Inflammatory macrophage (primary cell): ENCODE results near the gene THAP3.

Experiments
- DNase-seq, 2 donors: peaks; one replicate each; pipeline ENCODE4 v3.0.0-alpha.2; 2020 to 2022
- total RNA-seq, 18 experiments: gene quantifications; one replicate each; lab custom pipeline; 2026; ENCODE audit warnings: mixed read lengths in 6 of 18, inconsistent platforms in 2 of 18; lab: John Stamatoyannopoulos, UW

THAP3 gene, protein sequence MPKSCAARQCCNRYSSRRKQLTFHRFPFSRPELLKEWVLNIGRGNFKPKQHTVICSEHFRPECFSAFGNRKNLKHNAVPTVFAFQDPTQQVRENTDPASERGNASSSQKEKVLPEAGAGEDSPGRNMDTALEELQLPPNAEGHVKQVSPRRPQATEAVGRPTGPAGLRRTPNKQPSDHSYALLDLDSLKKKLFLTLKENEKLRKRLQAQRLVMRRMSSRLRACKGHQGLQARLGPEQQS
- 1.6 to 33.4 (median 9.5) reads per million in 18 experiments for total RNA-seq

DNA sequence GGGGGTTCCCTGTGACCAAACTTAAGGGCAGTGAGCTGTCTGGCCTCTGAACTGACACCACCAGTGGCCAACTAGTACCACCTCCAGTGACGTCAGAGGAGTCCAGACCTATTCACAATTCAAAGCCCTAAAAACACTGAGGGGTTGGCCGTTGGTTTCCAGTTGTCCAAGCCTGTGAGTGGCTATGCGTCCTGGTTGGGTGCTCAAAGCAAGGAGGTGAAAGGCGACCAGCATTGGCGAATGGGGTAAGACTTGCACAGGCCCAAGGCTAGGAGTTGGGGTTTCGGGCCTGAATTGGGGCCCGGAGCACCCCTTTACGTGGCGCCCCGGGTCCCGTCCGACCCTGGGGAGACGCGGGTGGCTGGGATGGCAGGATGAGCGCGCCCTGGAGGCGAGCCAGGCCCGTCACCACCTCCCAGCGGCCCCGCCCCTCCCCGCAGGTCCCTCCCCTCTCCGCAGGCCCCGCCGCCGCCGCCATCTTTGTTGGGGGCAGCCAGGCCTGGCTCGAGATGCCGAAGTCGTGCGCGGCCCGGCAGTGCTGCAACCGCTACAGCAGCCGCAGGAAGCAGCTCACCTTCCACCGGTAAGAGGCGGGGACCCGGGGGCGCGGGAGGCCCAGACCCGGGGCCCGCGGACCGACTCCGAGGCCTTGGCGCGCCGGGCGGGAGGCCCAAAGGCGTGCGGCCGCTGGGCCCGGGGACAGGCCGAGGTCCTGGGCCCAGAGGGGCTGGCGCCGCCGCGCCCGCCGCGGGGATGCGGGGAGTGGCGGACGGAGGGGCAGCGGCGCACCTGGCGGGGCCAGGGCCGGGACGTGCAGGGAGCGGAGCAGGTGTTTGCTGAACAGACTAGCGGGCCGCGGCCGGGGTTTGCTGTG is at the start of gene THAP3:
Gene THAP3, plus strand, starts transcription at position 159 of the 874 bp plus-strand sequence. Its CDS starts 351 bp downstream, at position 510.
- peak; percentile 74 for DNase-seq

DNA sequence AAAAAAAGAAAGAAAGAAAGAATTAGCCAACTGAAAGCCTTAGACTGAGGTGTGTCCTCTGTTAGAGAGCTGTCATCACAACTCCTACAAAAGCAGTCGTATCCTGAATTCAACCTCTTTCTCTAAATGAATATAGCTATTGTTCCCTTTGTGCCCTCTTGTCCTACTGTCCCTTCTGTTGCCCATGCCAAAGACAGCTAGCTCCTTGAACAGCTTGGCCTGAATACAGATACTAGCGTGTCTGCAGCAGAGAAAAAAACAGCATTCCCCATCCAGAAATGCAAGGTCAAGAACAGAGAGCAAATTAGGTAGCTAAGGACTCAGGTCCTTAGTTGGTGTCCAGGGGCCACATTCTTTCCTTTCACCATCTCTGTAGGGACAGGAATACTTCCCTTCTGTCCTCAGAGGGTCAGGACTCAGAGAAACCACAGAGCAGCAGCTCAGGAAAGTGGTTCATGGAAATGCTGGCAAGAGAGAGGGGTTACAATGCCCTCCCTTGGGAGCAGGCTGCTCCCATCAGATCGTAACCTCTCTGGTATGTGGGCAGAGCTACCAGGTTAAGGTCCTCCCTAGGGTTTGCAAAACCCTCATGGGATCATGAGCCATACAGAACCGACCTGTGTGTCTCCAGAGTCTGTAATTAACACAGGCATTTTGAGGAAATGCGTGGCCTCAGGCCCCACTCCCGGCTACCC is 46.7 kb upstream of the THAP3 start:
- no peak for DNase-seq

DNA sequence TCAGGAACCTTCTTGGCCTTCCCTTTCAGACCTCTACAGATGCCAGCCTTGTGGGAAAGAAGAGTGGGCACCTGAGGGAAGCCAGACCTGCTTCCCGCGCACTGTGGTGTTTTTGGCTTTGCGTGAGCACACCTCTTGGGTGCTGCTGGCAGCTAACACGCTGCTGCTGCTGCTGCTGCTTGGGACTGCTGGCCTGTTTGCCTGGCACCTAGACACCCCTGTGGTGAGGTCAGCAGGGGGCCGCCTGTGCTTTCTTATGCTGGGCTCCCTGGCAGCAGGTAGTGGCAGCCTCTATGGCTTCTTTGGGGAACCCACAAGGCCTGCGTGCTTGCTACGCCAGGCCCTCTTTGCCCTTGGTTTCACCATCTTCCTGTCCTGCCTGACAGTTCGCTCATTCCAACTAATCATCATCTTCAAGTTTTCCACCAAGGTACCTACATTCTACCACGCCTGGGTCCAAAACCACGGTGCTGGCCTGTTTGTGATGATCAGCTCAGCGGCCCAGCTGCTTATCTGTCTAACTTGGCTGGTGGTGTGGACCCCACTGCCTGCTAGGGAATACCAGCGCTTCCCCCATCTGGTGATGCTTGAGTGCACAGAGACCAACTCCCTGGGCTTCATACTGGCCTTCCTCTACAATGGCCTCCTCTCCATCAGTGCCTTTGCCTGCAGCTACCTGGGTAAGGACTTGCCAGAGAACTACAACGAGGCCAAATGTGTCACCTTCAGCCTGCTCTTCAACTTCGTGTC is 45.9 kb upstream of the THAP3 start:
- DNase-seq, result no peak

DNA sequence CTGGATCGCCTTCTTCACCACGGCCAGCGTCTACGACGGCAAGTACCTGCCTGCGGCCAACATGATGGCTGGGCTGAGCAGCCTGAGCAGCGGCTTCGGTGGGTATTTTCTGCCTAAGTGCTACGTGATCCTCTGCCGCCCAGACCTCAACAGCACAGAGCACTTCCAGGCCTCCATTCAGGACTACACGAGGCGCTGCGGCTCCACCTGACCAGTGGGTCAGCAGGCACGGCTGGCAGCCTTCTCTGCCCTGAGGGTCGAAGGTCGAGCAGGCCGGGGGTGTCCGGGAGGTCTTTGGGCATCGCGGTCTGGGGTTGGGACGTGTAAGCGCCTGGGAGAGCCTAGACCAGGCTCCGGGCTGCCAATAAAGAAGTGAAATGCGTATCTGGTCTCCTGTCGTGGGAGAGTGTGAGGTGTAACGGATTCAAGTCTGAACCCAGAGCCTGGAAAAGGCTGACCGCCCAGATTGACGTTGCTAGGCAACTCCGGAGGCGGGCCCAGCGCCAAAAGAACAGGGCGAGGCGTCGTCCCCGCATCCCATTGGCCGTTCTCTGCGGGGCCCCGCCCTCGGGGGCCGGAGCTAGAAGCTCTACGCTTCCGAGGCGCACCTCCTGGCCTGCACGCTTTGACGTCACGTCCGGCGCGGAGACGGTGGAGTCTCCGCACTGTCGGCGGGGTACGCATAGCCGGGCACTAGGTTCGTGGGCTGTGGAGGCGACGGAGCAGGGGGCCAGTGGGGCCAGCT is 45.1 kb upstream of the THAP3 start, which contains the start of gene ZBTB48:
Gene ZBTB48, plus strand, starts transcription at position 621 of the 745 bp plus-strand sequence. CDS start 616 bp downstream, outside the sequence.
- peak; percentile 98 to 99 for DNase-seq

DNA sequence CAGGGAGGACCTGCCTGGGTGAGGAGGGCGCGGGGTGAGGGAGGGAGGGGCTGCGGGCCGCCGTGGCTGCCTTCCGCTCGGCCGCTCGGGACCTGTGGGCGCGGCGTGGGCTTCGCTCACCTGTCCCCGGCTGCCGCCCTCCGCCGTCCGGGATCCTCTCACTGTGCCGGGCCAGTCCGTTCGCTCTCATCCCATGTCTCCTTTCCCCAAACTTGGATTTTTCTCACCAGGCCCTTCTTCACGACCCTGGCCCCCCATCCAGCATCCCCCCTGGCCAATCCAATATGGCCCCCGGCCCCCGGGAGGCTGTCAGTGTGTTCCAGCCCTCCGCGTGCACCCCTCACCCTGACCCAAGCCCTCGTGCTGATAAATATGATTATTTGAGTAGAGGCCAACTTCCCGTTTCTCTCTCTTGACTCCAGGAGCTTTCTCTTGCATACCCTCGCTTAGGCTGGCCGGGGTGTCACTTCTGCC is 44.5 kb upstream of the THAP3 start:
- DNase-seq, result peak; percentile 57 to 63

DNA sequence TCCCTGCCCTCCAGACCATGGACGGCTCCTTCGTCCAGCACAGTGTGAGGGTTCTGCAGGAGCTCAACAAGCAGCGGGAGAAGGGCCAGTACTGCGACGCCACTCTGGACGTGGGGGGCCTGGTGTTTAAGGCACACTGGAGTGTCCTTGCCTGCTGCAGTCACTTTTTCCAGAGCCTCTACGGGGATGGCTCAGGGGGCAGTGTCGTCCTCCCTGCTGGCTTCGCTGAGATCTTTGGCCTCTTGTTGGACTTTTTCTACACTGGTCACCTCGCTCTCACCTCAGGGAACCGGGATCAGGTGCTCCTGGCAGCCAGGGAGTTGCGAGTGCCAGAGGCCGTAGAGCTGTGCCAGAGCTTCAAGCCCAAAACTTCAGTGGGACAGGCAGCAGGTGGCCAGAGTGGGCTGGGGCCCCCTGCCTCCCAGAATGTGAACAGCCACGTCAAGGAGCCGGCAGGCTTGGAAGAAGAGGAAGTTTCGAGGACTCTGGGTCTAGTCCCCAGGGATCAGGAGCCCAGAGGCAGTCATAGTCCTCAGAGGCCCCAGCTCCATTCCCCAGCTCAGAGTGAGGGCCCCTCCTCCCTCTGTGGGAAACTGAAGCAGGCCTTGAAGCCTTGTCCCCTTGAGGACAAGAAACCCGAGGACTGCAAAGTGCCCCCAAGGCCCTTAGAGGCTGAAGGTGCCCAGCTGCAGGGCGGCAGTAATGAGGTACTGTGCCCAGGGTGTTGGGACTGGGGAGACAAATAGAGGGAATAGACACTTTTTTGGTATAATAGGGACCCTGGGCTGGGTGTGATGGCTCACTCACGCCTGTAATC is 43.9 kb upstream of the THAP3 start:
- DNase-seq, result peak; percentile 26 to 63

DNA sequence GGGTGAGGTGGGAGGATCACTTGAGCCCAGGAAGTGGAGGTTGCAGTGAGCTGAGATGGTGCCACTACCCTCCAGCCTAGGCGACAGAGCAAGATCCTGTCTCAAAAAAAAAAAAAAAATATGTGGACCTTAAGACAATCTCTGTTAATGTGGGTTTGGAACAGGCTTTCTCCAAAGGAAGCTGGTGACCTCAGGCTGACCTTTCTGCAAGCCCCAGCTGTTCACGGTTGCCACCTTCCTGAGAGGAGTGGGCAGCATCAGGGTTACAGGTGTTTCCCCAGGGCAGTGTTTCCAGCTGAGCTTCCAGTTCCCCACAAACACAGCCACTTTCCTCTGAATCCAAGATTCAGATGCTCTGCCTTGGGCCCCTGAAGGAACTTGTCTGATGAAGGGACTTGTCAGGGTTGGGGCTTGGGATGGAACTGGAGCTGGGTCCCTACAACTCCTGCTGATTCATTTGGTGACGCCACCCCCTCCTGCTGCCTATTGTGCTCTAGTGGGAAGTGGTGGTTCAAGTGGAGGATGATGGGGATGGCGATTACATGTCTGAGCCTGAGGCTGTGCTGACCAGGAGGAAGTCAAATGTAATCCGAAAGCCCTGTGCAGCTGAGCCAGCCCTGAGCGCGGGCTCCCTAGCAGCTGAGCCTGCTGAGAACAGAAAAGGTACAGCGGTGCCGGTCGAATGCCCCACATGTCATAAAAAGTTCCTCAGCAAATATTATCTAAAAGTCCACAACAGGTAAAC is 42.9 kb upstream of the THAP3 start:
- DNase-seq, result peak; percentile 80 to 92

DNA sequence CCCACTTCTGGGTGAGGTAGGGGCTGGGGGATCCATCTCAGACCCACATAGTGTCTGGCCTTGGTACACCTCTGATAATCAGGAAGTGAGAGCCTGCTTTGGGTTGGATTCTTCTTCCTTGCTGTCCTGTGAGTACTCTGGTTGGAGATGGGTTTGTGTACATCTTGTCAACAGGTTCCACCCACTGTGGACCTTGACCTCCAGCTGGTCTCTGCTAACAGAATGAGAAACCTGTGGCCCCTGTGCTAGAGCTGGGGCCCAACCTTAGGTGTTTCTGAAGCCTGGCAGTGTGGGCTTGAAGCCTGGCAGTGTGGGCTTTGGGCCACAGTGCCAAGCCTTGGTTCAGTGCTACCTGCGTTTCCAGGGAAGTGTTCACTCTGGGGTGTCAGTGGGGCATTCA is 42.3 kb upstream of the THAP3 start:
- no peak for DNase-seq

DNA sequence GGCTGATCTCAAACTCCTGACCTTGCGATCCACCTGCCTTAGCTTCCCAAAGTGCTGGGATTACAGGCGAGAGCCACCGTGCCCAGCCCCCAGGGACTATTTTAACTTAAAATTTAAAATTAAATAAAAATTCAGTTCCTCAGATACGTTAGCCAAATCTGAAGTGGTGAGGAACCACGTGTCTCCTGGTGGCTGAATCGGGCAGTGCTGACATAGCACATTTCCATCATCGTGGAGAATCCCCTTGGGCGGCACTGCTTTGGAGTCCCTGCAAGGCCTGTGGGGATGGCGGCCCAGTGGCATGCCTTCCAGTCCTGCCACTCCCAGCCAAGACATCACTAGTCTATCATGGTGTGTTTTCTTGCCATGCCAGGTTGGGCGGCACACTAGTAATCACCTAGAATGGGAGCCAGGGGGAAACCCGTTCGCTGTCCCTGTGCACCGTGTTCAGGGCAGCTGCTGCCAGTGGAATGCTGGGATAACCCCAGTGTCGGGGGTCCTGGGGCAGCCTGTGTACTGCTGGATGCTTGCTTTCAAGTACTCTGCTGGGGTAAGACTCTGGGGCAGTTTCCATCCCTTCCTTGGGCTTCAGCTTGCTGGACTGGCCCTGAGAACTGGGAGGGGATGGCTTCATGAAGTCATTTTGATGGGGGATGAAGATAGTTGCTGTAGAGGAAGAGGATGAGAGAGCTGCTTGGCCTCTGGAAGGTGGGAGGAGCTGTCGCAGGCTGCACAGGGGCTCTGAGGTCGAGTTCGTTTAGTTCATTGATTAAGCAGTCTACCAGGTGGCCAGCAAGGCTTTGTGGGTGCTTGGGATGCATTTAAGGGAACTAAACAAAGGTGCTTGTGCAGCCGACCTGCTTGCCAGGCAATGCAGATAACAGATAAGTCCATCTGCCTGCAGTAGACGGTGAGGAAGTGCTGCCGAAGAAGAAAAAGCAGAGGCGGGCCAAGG is 40.3 kb upstream of the THAP3 start:
- no peak for DNase-seq

DNA sequence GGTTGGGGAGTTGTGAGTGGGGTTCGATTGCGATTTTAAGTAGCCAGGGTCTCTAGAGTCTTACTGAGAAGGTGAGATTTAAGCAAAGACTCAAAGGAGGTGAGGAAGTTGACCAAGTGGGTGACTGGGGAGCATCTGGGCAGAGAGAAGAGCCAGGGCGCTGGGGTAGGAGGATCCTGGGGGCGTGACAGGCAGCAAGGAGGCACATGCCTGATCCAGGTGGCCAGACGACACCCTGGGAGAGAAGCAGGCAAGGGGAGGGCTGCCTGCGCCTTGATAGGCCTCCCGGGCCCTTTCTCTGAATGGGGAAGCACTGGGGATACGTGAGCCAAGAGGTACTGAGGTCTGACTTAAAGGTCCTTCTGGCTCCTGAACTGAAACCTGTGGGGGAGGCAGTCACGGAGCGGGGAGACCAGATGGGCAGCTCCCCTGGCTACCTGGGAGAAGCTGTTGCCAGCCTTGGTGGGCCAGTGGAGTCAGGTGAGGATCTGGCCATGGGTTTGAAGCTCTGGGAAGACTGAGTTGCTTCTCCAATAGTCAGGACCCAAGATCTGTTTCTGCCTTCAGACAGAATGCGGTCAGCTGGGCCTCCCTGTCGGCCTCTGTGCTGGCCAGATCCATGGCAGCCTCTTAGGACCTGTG is 39.5 kb upstream of the THAP3 start:
- no peak for DNase-seq

DNA sequence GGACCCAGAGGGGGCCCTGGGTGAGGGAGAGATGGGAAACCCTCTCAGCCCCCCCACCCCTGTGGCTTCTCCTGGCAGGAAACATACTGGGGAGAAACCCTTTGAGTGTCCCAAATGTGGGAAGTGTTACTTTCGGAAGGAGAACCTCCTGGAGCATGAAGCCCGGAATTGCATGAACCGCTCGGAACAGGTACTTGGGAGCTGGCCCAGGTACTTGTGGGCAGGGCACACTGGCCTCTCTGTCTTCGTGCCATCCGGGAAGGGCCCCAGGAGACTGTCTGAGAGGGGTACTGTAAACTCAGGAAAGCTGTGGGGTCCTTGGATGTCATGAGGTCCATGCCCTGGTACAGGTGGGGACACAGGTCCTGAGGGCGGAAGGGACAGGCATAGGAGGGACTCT is 38.8 kb upstream of the THAP3 start:
- DNase-seq, result no peak

DNA sequence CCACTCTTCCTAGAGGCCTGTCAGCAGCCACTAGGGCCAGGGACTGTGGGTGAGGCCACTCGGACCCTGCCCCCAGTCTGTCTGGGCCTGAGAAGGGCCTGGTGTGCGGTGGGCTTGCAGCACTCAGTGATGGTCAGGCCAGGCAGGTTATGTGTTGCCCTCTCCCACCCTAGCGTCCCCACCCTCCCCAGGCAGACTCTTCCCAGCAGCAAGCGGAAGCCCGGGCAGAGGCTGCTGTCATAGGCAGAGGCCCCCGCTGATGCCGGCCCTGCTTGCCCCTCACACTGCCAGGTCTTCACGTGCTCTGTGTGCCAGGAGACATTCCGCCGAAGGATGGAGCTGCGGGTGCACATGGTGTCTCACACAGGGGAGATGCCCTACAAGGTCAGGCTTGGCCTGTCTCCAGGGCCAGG is 38.3 kb upstream of the THAP3 start:
- no peak for DNase-seq

DNA sequence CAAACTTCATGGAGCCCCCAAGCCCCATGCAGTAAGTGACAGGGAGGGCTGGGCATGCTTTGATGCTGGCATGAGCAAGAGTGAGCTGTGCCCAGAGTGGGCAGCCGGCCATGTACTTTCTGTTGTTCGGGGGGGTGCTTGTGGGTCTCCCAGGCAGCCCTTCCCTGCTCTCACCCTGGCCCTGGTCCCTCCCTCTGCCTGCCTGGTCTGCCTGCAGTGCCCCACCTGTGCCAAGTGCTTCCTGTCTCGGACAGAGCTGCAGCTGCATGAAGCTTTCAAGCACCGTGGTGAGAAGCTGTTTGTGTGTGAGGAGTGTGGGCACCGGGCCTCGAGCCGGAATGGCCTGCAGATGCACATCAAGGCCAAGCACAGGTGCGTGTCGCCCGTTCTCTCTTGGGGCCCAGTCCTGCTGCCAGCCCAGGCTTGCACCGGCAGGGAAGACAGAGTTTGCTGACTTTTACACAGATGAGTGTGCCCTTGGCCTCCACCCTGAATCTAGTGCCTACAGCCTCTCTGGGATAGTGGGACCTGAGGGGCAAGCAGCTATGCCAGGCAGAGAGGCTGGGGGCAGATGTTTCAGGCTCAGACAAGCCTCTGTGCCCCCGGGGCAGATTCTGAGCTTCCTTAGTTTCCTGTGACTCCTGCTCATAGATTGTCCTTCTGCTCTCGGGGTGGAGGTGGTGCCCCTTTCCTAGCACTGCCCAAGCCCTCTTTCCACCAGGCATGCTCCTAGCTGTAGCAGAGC is 37.2 kb upstream of the THAP3 start:
- no peak for DNase-seq

DNA sequence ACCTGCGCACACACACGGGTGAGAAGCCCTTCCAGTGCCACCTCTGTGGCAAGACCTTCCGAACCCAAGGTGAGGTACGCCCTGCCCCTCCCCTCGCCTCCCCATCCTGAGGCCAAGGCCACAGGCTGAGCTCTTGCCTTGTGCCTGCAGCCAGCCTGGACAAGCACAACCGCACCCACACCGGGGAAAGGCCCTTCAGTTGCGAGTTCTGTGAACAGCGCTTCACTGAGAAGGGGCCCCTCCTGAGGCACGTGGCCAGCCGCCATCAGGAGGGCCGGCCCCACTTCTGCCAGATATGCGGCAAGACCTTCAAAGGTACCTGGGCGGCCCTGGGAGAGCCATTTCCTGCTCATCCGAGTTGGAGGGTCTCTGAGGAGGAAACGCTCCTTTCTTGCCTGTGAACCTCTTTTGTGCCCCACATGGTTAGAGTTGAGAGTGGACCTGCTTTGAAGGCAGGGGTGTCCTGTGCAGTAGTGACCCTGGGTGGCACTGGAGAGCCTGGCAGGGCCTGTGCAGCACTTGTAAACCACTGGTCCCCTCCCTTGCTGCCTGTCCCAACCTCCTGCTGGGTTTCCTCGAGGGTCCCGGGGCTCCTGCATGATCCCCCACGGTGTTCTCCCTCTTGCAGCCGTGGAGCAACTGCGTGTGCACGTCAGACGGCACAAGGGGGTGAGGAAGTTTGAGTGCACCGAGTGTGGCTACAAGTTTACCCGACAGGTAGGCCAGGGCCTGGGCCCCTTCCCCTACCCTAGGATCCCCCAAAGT is 36.4 kb upstream of the THAP3 start:
- DNase-seq, result no peak

DNA sequence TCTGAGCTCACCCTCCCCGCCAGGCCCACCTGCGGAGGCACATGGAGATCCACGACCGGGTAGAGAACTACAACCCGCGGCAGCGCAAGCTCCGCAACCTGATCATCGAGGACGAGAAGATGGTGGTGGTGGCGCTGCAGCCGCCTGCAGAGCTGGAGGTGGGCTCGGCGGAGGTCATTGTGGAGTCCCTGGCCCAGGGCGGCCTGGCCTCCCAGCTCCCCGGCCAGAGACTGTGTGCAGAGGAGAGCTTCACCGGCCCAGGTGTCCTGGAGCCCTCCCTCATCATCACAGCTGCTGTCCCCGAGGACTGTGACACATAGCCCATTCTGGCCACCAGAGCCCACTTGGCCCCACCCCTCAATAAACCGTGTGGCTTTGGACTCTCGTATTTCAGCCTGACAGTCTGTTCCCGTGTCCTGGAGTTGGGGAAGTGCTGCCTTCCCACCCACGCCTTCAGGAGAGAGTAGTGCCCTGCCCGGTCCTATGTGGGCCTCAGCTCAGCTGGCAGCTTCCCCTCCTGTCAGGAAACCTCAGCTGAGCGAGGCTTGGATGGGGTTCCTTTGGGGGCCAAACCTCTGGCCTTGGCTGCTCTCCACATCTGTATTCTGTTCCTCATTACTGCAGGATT is 35.7 kb upstream of the THAP3 start:
- DNase-seq, result peak; percentile 82 to 90

DNA sequence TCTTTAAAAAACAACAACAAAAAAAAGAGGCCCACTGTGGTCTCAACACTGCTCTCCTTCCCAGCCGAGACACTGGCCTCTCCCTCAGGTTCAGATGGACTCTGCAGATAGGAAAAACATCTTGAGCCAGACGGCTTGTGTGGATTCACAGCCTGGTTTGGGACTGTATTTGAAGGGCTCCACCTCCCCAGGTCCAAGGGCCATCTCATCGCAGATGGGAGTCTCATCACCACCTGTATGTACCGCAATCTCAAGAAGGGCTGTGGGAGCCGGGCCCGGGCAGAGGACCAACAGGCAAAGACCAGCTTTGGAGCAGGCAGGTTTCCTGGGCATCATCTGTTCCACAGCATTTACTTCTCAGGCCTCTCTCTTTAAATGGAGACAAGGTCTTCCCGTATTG is 34.6 kb upstream of the THAP3 start:
- DNase-seq, result no peak
